ENCODE measurements around the gene ARHGAP40. TPM values are rescaled to one million over a fixed set of nuclear protein-coding genes. Genes with fewer than 3 reads are reported as not detected.

Gene ARHGAP40
- total and polyA plus RNA-seq, 9 of the 15 experiments (the other 6 are each of a cell fraction or from before 2014, with no cell fraction given) = not detected

GRCh38 chr20:38579921-38580320 lies 21.7 kb upstream of the ARHGAP40 start (continued):
- TF ChIP-seq POLR2AphosphoS2 (IDR thresholded peaks at IDR 0.05; ENCODE audit: low read length) (no peak), ETS2 (tag; IDR thresholded peaks at IDR 0.05; ENCODE audit: borderline replicate concordance, poor library complexity, severe bottlenecking) (no peak), TAF7 (tag; IDR thresholded peaks at IDR 0.05) (no peak), POLR2G (IDR thresholded peaks at IDR 0.05; ENCODE audit: low read depth, low read length) (no peak), AFF1 (IDR thresholded peaks at IDR 0.05; ENCODE audit: low read depth in 1 of 2, partially characterized antibody in 2 of 2) (no peak), E2F6 (IDR thresholded peaks at IDR 0.05; ENCODE audit: borderline replicate concordance in 1 of 2, extremely low read depth in 1 of 2, insufficient read depth in 1 of 2, insufficient read length in 1 of 2, low read depth in 1 of 2, low read length in 1 of 2, poor library complexity in 1 of 2, severe bottlenecking in 1 of 2) (no peak)

Measured in K562 (cell line).